HEK293 (cell line): ENCODE data around the gene SCAND1.

Source experiments
- AEBP2 ChIP-seq: fragments of 450-650 bp; formaldehyde crosslinking; IDR thresholded peaks from 2 replicates; pipeline ENCODE4 v1.5.1; 2016; ENCODE audit warnings: missing biosample characterization, missing genetic modification characterization, borderline replicate concordance
- KLF9 ChIP-seq: fragments of 450-650 bp; formaldehyde crosslinking; IDR thresholded peaks from 2 replicates; pipeline ENCODE4 v1.5.1; 2016; ENCODE audit warnings: missing biosample characterization, missing genetic modification characterization, low read depth
- PRDM6 ChIP-seq: fragments of 450-650 bp; formaldehyde crosslinking; IDR thresholded peaks from 2 replicates; pipeline ENCODE4 v1.5.1; 2017; ENCODE audit warnings: missing biosample characterization, missing genetic modification characterization
- ZBTB7A ChIP-seq: fragments of 450-650 bp; formaldehyde crosslinking; IDR thresholded peaks from 2 replicates; pipeline ENCODE4 v1.5.1; 2016; ENCODE audit warnings: low read depth, missing biosample characterization, missing genetic modification characterization
- ZFP37 ChIP-seq: fragments of 450-650 bp; formaldehyde crosslinking; IDR thresholded peaks from 2 replicates; pipeline ENCODE4 v1.5.1; 2016; ENCODE audit warnings: missing biosample characterization, missing genetic modification characterization
- ZNF114 ChIP-seq: fragments of 450-650 bp; formaldehyde crosslinking; IDR thresholded peaks from 2 replicates; pipeline ENCODE4 v1.5.0; 2017; ENCODE audit warnings: missing biosample characterization, missing genetic modification characterization
- ZNF133 ChIP-seq: fragments of 450-650 bp; formaldehyde crosslinking; IDR thresholded peaks from 2 replicates; pipeline ENCODE4 v1.5.1; 2016; ENCODE audit warnings: missing biosample characterization, missing genetic modification characterization
- ZNF175 ChIP-seq: fragments of 450-650 bp; formaldehyde crosslinking; IDR thresholded peaks from 2 replicates; pipeline ENCODE4 v1.5.1; 2016; ENCODE audit warnings: missing biosample characterization, missing genetic modification characterization
- ZNF239 ChIP-seq: fragments of 450-650 bp; formaldehyde crosslinking; IDR thresholded peaks from 2 replicates; pipeline ENCODE4 v1.5.1; 2016; ENCODE audit warnings: missing biosample characterization, missing genetic modification characterization
- ZNF26 ChIP-seq: fragments of 450-650 bp; formaldehyde crosslinking; IDR thresholded peaks from 2 replicates; pipeline ENCODE4 v1.5.1; 2016; ENCODE audit warnings: missing biosample characterization, missing genetic modification characterization
- ZNF292 ChIP-seq: fragments of 450-650 bp; formaldehyde crosslinking; IDR thresholded peaks from 2 replicates; pipeline ENCODE4 v1.5.1; 2016; ENCODE audit warnings: low read depth, missing biosample characterization, missing genetic modification characterization, borderline replicate concordance
- ZNF510 ChIP-seq: fragments of 450-650 bp; formaldehyde crosslinking; IDR thresholded peaks from 2 replicates; pipeline ENCODE4 v1.5.1; 2018; ENCODE audit warnings: mild to moderate bottlenecking, missing genetic modification characterization, missing biosample characterization; ENCODE audit not compliant: insufficient replicate concordance
- ZNF654 ChIP-seq: fragments of 450-650 bp; formaldehyde crosslinking; IDR thresholded peaks from 2 replicates; pipeline ENCODE4 v1.5.1; 2016; ENCODE audit warnings: low read depth, missing biosample characterization, missing genetic modification characterization
- ZNF692 ChIP-seq: fragments of 450-650 bp; formaldehyde crosslinking; IDR thresholded peaks from 2 replicates; pipeline ENCODE4 v1.5.1; 2016; ENCODE audit warnings: missing biosample characterization, missing genetic modification characterization
- ZNF837 ChIP-seq: fragments of 450-650 bp; formaldehyde crosslinking; IDR thresholded peaks from 2 replicates; pipeline ENCODE4 v1.5.1; 2016; ENCODE audit warnings: missing biosample characterization, missing genetic modification characterization
- ZSCAN4 ChIP-seq: fragments of 450-650 bp; formaldehyde crosslinking; IDR thresholded peaks from 2 replicates; pipeline ENCODE4 v1.5.1; 2017; ENCODE audit warnings: missing biosample characterization, missing genetic modification characterization
- ZXDB ChIP-seq: fragments of 450-650 bp; formaldehyde crosslinking; IDR thresholded peaks from 2 replicates; pipeline ENCODE4 v1.5.1; 2016; ENCODE audit warnings: missing biosample characterization, missing genetic modification characterization
- TF ChIP-seq, protein P1 (sequence below): fragments of 450-650 bp; formaldehyde crosslinking; IDR thresholded peaks from 2 replicates; pipeline ENCODE4 v1.5.1; 2016; ENCODE audit warnings: missing biosample characterization, missing genetic modification characterization, borderline replicate concordance
- TF ChIP-seq, protein P2 (sequence below): fragments of 450-650 bp; formaldehyde crosslinking; IDR thresholded peaks from 2 replicates; pipeline ENCODE4 v1.5.1; 2016; ENCODE audit warnings: missing biosample characterization, missing genetic modification characterization
- TF ChIP-seq, protein P3 (sequence below): fragments of 450-650 bp; formaldehyde crosslinking; IDR thresholded peaks from 2 replicates; pipeline ENCODE4 v1.5.1; 2016; ENCODE audit warnings: missing biosample characterization, missing genetic modification characterization
- TF ChIP-seq, protein P4 (sequence below): fragments of 450-650 bp; formaldehyde crosslinking; IDR thresholded peaks from 2 replicates; pipeline ENCODE4 v1.5.1; 2016; ENCODE audit warnings: missing biosample characterization, missing genetic modification characterization

The SCAND1 gene

DNA sequence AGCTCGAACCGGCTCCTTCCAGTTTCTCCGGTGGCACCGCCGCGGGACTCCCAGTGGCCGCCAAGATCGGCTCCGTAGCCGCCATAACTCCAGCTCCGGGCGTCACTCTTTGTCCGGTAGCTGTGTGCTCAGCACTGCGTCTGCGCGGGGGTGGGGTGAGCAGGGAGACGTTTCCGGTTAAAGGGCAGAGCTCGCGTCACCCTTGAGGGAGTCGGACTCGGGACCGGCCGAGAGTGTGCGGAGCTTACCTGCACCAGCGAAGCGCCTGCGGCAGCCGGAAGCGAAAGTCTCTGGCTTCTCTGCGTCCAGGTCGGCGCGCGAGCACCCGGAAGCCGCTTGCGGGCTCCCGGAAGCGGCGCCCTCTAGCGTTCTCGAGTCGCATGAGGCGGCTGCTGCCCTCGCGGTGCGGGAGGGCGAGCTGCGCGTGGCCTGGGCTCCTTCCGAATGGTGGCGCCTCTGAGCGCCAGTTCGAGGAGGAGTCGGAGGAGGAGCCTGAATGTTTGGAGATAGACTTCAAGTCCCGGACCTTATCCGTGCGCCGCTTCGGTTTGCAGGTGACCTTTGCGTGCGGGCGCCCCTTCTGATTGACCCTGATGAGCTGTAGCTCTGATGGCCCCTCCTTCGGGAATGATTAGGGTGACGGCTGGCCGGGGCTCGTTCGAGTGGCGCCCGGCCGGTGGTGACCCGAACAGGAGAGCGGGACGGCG lies at the start of gene SCAND1 (continued):
- no peak for TF ChIP-seq AEBP2 (tag by site-specific recombination)
- TF ChIP-seq ZSCAN4: 0 out of 2 replicates have a peak, but pooled peaks have one; percentile 8
- TF ChIP-seq ZNF510: no peak
- TF ChIP-seq KLF9 (tag by site-specific recombination): no peak
- peak; percentile 64; the same call in 1 of the 2 replicates for TF ChIP-seq ZBTB7A (tag by site-specific recombination)
- TF ChIP-seq, protein P1, sequence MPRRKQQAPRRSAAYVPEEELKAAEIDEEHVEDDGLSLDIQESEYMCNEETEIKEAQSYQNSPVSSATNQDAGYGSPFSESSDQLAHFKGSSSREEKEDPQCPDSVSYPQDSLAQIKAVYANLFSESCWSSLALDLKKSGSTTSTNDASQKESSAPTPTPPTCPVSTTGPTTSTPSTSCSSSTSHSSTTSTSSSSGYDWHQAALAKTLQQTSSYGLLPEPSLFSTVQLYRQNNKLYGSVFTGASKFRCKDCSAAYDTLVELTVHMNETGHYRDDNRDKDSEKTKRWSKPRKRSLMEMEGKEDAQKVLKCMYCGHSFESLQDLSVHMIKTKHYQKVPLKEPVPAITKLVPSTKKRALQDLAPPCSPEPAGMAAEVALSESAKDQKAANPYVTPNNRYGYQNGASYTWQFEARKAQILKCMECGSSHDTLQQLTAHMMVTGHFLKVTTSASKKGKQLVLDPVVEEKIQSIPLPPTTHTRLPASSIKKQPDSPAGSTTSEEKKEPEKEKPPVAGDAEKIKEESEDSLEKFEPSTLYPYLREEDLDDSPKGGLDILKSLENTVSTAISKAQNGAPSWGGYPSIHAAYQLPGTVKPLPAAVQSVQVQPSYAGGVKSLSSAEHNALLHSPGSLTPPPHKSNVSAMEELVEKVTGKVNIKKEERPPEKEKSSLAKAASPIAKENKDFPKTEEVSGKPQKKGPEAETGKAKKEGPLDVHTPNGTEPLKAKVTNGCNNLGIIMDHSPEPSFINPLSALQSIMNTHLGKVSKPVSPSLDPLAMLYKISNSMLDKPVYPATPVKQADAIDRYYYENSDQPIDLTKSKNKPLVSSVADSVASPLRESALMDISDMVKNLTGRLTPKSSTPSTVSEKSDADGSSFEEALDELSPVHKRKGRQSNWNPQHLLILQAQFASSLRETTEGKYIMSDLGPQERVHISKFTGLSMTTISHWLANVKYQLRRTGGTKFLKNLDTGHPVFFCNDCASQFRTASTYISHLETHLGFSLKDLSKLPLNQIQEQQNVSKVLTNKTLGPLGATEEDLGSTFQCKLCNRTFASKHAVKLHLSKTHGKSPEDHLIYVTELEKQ (tag by site-specific recombination): no peak
- TF ChIP-seq ZNF837 (tag by site-specific recombination): no peak
- peak; percentile 91 for TF ChIP-seq ZNF692 (tag by site-specific recombination)
- TF ChIP-seq, protein P2, sequence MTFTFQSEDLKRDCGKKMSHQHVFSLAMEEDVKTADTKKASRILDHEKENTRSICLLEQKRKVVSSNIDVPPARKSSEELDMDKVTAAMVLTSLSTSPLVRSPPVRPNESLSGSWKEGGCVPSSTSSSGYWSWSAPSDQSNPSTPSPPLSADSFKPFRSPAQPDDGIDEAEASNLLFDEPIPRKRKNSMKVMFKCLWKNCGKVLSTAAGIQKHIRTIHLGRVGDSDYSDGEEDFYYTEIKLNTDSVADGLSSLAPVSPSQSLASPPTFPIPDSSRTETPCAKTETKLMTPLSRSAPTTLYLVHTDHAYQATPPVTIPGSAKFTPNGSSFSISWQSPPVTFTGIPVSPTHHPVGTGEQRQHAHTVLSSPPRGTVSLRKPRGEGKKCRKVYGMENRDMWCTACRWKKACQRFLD (tag by site-specific recombination): no peak
- no peak for TF ChIP-seq ZNF26
- peak; percentile 83 for TF ChIP-seq ZXDB (tag by site-specific recombination)
- TF ChIP-seq ZNF654 (tag by site-specific recombination): no peak
- no peak for TF ChIP-seq PRDM6 (tag by site-specific recombination)
- peak; percentile 15; the same call in 1 of the 2 replicates for TF ChIP-seq ZFP37 (tag by site-specific recombination)
- TF ChIP-seq ZNF292 (tag by site-specific recombination): no peak
- TF ChIP-seq, protein P3, sequence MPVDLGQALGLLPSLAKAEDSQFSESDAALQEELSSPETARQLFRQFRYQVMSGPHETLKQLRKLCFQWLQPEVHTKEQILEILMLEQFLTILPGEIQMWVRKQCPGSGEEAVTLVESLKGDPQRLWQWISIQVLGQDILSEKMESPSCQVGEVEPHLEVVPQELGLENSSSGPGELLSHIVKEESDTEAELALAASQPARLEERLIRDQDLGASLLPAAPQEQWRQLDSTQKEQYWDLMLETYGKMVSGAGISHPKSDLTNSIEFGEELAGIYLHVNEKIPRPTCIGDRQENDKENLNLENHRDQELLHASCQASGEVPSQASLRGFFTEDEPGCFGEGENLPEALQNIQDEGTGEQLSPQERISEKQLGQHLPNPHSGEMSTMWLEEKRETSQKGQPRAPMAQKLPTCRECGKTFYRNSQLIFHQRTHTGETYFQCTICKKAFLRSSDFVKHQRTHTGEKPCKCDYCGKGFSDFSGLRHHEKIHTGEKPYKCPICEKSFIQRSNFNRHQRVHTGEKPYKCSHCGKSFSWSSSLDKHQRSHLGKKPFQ (tag by site-specific recombination): 0 out of 2 replicates have a peak, but pooled peaks have one; percentile 8
- TF ChIP-seq, protein P4, sequence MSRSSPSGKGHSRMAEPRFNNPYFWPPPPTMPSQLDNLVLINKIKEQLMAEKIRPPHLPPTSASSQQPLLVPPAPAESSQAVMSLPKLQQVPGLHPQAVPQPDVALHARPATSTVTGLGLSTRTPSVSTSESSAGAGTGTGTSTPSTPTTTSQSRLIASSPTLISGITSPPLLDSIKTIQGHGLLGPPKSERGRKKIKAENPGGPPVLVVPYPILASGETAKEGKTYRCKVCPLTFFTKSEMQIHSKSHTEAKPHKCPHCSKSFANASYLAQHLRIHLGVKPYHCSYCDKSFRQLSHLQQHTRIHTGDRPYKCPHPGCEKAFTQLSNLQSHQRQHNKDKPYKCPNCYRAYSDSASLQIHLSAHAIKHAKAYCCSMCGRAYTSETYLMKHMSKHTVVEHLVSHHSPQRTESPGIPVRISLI (tag by site-specific recombination): no peak
- TF ChIP-seq ZNF239: peak; percentile 95
- TF ChIP-seq ZNF133 (tag by site-specific recombination): no peak; the same call in 1 of the 2 replicates
- no peak for TF ChIP-seq ZNF175 (tag by site-specific recombination)
- no peak for TF ChIP-seq ZNF114
